ENCODE results near the gene RNASE11.

The RNASE11 gene

GRCh38 chr14:20613094-20614037 is 25.6 kb upstream of the RNASE11 start (continued):
- TF ChIP-seq ZNF629 (tag by site-specific recombination; IDR thresholded peaks at IDR 0.05): peak; percentile 84
- no peak for TF ChIP-seq ZNF175 (tag by site-specific recombination; IDR thresholded peaks at IDR 0.05)
- TF ChIP-seq ZNF777 (tag by site-specific recombination; IDR thresholded peaks at IDR 0.05; ENCODE audit: borderline replicate concordance): no peak
- peak; percentile 58; the same call in 1 of the 2 replicates for TF ChIP-seq ZBTB21 (tag by site-specific recombination; IDR thresholded peaks at IDR 0.05)
- 0 out of 2 replicates have a peak, but pooled peaks have one; percentile 43 for TF ChIP-seq ZNF626 (tag by site-specific recombination; IDR thresholded peaks at IDR 0.05)
- TF ChIP-seq PRDM1 (tag by site-specific recombination; IDR thresholded peaks at IDR 0.05): 0 out of 2 replicates have a peak, but pooled peaks have one; percentile 5
- peak; percentile 26; the same call in 1 of the 2 replicates for TF ChIP-seq ZNF518A (tag by site-specific recombination; conservative IDR thresholded peaks at IDR 0.05; ENCODE audit: low read depth)
- no peak for TF ChIP-seq ZNF26 (tag by site-specific recombination; IDR thresholded peaks at IDR 0.05)
- TF ChIP-seq KLF16 (tag by site-specific recombination; IDR thresholded peaks at IDR 0.05): peak; percentile 44; the same call in 1 of the 2 replicates
- TF ChIP-seq ZNF354C (tag by site-specific recombination; IDR thresholded peaks at IDR 0.05; ENCODE audit: borderline replicate concordance, low read depth): no peak
- TF ChIP-seq HOXC10 (CRISPR knock-in tag; IDR thresholded peaks at IDR 0.05): 0 out of 2 replicates have a peak, but pooled peaks have one; percentile 57
- TF ChIP-seq ZFP37 (tag by site-specific recombination; IDR thresholded peaks at IDR 0.05): peak; percentile 55; the same call in 1 of the 2 replicates
- TF ChIP-seq CTCF (tag by site-specific recombination; IDR thresholded peaks at IDR 0.05): peak; percentile 88
- peak; percentile 85 for TF ChIP-seq GLIS2 (tag by site-specific recombination; IDR thresholded peaks at IDR 0.05)
- no peak for TF ChIP-seq ZNF292 (tag by site-specific recombination; IDR thresholded peaks at IDR 0.05; ENCODE audit: borderline replicate concordance, low read depth)
- TF ChIP-seq ZNF140 (tag by site-specific recombination; IDR thresholded peaks at IDR 0.05): no peak
- no peak for TF ChIP-seq AEBP2 (tag by site-specific recombination; IDR thresholded peaks at IDR 0.05; ENCODE audit: borderline replicate concordance)
- peak; percentile 64 for TF ChIP-seq ZNF561 (tag by site-specific recombination; IDR thresholded peaks at IDR 0.05; ENCODE audit: borderline replicate concordance)
- TF ChIP-seq SP2 (tag by site-specific recombination; IDR thresholded peaks at IDR 0.05): 0 out of 2 replicates have a peak, but pooled peaks have one; percentile 21
- no peak for TF ChIP-seq ZBTB1 (tag by site-specific recombination; IDR thresholded peaks at IDR 0.05)
- peak; percentile 80 for TF ChIP-seq ZNF558 (tag by site-specific recombination; IDR thresholded peaks at IDR 0.05)
- TF ChIP-seq ZNF148 (tag by site-specific recombination; IDR thresholded peaks at IDR 0.05; ENCODE audit: borderline replicate concordance): no peak
- TF ChIP-seq ZNF426 (tag by site-specific recombination; IDR thresholded peaks at IDR 0.05): peak; percentile 5; the same call in 1 of the 2 replicates
- TF ChIP-seq ZNF221 (tag by site-specific recombination; IDR thresholded peaks at IDR 0.05; ENCODE audit: borderline replicate concordance): no peak

Measured in HEK293 (cell line).